Stimulated activated CD4-positive, alpha-beta T cell treated with anti-CD3 and anti-CD28 coated beads, TNF-alpha, amount 100 ng/mL, for 1 hour (primary cell): ENCODE data around the gene TNIK.
A peak's percentile ranks its signal among the peaks of the same experiment; 100 is the strongest.

Experiments used
- DNase-seq, 3 donors: peaks; one replicate each; pipeline ENCODE4 v3.0.0-alpha.2; 2020; ENCODE audit warnings: low read depth in 3 of 3, low spot score in 1 of 3

TNIK gene

GRCh38 chr3:171459942-171460724, at the start of gene TNIK:
Gene TNIK (minus strand): TSS chr3:171460405. CDS start chr3:171460063, 342 bp downstream.
- peak; percentile 83 to 85 (median 84) for DNase-seq

- DNase-seq: no peak
Measured at GRCh38 chr3:171508676-171509075, 48.5 kb upstream of the TNIK start.

GRCh38 chr3:171508206-171508605, 48.0 kb upstream of the TNIK start:
- DNase-seq: no peak

- DNase-seq: no peak
Measured at GRCh38 chr3:171506743-171507319, 46.6 kb upstream of the TNIK start.

- DNase-seq: no peak
Measured at GRCh38 chr3:171505822-171506333, 45.7 kb upstream of the TNIK start.

GRCh38 chr3:171504376-171504775, 44.2 kb upstream of the TNIK start:
- DNase-seq: no peak

GRCh38 chr3:171503817-171504216, 43.6 kb upstream of the TNIK start:
- no peak for DNase-seq

GRCh38 chr3:171498921-171499320, 38.7 kb upstream of the TNIK start:
- no peak for DNase-seq

GRCh38 chr3:171497468-171497867, 37.3 kb upstream of the TNIK start:
- no peak for DNase-seq

GRCh38 chr3:171495413-171495812, 35.2 kb upstream of the TNIK start:
- no peak for DNase-seq

GRCh38 chr3:171494457-171495109, 34.4 kb upstream of the TNIK start:
- no peak for DNase-seq

- no peak for DNase-seq
Measured at GRCh38 chr3:171491361-171491760, 31.2 kb upstream of the TNIK start.

GRCh38 chr3:171490901-171491300, 30.7 kb upstream of the TNIK start:
- no peak for DNase-seq

- no peak for DNase-seq
Measured at GRCh38 chr3:171489348-171489747, 29.1 kb upstream of the TNIK start.

GRCh38 chr3:171488479-171488878, 28.3 kb upstream of the TNIK start:
- no peak for DNase-seq

GRCh38 chr3:171487382-171487781, 27.2 kb upstream of the TNIK start:
- no peak for DNase-seq

GRCh38 chr3:171485338-171485737, 25.1 kb upstream of the TNIK start:
- DNase-seq: no peak

GRCh38 chr3:171481011-171481410, 20.8 kb upstream of the TNIK start:
- DNase-seq: no peak

GRCh38 chr3:171480526-171480925, 20.3 kb upstream of the TNIK start:
- no peak for DNase-seq

- no peak for DNase-seq
Measured at GRCh38 chr3:171476532-171477102, 16.4 kb upstream of the TNIK start.

- no peak for DNase-seq
Measured at GRCh38 chr3:171472552-171472951, 12.3 kb upstream of the TNIK start.
